AG09319 (cell line): ENCODE results near the gene MOK.

ENCODE experiments used
- DNase-seq: peaks from one replicate; pipeline ENCODE4 v3.0.0-alpha.2; 2010; ENCODE audit warnings: low read depth; ENCODE audit errors: extremely low read depth
- CTCF ChIP-seq: IDR thresholded peaks from 2 replicates; pipeline ENCODE4 v1.5.1; 2011; ENCODE audit warnings: low read depth, mild to moderate bottlenecking, inconsistent platforms, low read length, moderate library complexity

The MOK gene

GRCh38 chr14:102202944-102203343 is 102.0 kb downstream of the MOK start:
- no peak for DNase-seq
- no peak for TF ChIP-seq CTCF

- DNase-seq = no peak
- TF ChIP-seq CTCF = no peak
Observed at GRCh38 chr14:102201776-102202175, 103.2 kb downstream of the MOK start.

GRCh38 chr14:102201353-102201738 is 103.6 kb downstream of the MOK start:
- TF ChIP-seq CTCF = no peak
- DNase-seq = no peak

GRCh38 chr14:102200690-102201352 is 104.1 kb downstream of the MOK start:
- DNase-seq = no peak
- TF ChIP-seq CTCF = no peak

GRCh38 chr14:102197317-102197853 is 107.6 kb downstream of the MOK start:
- TF ChIP-seq CTCF = no peak
- no peak for DNase-seq

- no peak for TF ChIP-seq CTCF
- no peak for DNase-seq
Observed at GRCh38 chr14:102196902-102197230, 108.1 kb downstream of the MOK start.

- TF ChIP-seq CTCF = no peak
- no peak for DNase-seq
Observed at GRCh38 chr14:102196039-102196901, 108.7 kb downstream of the MOK start.
